NCI-H748 (cell line): ENCODE measurements around the gene PADI1.

Experiments used
- DNase-seq: peaks from one replicate; lab custom pipeline; 2025; ENCODE audit not compliant: unreplicated experiment; lab: John Stamatoyannopoulos, UW

PADI1 gene

GRCh38 chr1:17270891-17271765 lies 66.2 kb downstream of the PADI1 start:
- DNase-seq: no peak

- DNase-seq: no peak
Observed at GRCh38 chr1:17272066-17272465, 67.1 kb downstream of the PADI1 start.

DNA sequence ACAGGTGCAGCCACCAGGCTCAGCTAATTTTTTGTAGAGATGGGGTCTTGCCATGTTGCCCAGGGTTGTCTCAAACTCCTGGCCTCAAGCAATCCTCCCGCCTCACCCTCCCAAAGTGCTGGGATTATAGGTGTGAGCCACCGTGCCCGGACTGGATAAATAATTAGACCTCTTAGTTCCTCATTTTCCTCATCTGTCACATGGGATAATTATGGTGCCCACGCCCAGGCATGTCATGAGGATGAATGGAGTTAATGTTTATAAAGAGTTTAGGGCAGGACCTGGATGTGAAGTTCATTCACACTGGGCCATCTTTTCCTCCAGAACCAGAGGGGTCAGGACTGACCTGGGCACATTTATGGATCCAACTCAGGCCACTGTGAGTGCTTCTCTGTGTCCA lies 67.7 kb downstream of the PADI1 start:
- DNase-seq: peak; percentile 4

DNA sequence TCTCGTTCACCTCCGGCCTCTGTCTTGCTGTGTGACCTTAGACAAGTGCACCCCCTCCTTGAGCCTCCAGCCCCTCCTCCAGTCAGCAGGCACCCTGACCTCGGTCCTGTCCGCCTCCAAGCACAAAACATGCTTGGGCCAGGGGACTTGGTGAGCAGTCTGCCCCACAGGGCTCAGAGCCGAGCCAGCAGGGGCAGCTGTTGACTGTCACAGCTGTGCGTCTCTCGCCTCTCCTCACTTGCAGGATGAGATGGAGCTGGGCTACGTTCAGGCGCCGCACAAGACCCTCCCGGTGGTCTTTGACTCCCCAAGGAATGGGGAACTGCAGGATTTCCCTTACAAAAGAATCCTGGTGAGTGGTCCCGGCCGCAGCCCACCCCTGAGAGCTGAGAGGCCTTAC lies 68.2 kb downstream of the PADI1 start:
- DNase-seq: no peak

DNA sequence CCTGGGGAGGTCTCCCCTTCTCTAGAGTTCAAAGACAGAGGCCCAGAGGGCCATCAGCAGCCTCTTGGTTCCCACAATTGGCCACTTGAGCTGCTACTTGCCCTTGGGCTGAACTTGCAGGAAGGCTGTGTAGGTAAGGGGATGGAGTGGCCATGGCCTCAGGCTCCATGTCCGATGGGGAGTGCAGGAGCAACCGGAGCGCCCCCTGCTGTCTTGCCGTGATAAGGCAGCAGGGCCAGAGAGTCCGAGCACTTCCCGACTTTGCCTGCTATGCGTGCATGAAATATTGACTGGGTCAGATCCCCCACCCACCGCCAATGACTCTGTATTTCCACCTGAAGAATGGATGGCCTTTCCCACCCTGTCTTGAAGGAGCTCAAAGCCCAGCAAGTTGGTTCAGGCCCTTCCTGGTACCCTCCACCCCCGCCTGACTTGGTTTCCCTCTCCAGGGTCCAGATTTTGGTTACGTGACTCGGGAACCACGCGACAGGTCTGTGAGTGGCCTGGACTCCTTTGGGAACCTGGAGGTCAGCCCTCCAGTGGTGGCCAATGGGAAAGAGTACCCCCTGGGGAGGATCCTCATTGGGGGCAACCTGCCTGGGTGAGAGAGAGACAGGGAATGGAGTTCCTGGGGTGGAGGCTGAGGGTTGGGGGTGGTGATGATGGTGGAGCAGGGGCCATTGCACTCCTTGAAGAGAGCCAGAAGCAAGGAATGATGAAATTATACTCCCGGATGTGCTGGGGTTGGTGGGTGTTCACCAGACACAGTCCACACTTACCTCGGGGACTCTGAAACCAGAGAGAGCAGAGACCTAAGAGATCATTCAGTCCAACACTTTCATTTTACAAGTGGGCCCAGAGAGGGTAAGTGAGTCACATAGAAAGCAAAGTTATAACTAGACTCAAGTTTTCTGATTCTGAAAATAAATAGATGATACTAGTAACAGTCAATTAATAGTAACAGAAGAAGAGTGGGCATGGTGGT lies 69.5 kb downstream of the PADI1 start:
- DNase-seq: peak; percentile 27

GRCh38 chr1:17276568-17276967 lies 71.6 kb downstream of the PADI1 start:
- no peak for DNase-seq

GRCh38 chr1:17277511-17278159 lies 72.7 kb downstream of the PADI1 start:
- DNase-seq: no peak

- no peak for DNase-seq
Observed at GRCh38 chr1:17278996-17279830, 74.3 kb downstream of the PADI1 start.

GRCh38 chr1:17280436-17280835 lies 75.5 kb downstream of the PADI1 start:
- no peak for DNase-seq

DNA sequence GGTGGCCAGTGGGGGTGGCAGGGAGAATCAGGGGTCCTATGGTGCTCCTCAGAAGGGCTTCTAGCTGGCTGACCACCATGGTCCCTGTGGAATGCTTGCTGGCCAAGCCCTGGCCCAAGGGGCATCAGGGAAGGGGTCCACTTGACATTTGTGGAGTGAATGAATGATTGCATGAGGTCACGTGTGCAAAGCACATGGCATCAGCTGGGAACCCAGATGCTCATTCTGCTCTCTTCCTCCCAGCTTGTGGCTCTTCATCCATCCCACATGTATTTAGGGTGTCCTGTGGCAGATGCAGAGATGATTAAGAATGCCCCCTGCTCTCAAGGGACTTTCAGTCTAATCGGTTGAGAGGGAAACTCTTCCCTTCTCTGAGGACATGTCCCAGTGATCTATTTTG lies 76.0 kb downstream of the PADI1 start:
- DNase-seq: no peak

GRCh38 chr1:17281775-17282181 lies 76.8 kb downstream of the PADI1 start:
- no peak for DNase-seq

- DNase-seq: no peak
Observed at GRCh38 chr1:17282836-17283235, 77.9 kb downstream of the PADI1 start.

DNA sequence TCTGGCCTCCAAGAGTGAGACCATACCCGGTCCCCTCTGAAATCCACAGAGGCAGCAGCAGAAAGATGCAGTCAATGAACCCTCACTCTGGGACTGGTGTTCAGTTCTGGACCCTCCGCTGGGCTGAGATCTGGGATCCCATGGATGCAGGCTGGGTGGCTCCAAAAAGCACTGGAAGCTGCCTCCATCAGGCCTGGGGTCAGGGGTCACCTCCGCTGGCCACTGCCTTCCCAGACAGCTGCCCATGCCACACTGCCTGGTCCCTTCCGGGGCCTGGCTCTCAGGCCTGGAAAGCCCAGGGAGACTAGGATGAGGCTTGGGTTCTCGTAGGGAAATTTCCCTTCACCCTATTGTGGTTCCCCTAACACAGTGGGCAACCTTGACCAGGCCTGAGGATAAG lies 81.7 kb downstream of the PADI1 start:
- no peak for DNase-seq

- no peak for DNase-seq
Observed at GRCh38 chr1:17287130-17287776, 82.3 kb downstream of the PADI1 start.

GRCh38 chr1:17289721-17290120 lies 84.8 kb downstream of the PADI1 start:
- no peak for DNase-seq

DNA sequence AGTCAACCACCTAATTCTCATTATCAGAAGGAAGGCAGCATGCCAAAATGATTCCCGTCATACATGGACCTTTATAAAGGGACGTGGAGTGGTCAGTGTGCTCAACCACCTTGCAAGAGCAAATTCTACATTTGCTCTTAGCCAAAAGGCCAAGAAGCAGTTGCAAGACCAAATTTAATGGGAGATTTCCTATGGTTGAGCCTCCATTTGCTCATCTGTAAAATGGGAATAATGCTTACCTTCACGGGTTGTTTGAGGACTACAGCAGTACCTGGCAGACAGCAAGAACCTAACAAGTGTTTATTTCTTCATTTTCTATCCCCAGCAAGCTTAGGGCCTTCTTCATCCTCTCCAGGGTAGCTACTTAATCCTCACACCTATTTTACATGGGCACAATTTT lies 85.6 kb downstream of the PADI1 start:
- DNase-seq: no peak

DNA sequence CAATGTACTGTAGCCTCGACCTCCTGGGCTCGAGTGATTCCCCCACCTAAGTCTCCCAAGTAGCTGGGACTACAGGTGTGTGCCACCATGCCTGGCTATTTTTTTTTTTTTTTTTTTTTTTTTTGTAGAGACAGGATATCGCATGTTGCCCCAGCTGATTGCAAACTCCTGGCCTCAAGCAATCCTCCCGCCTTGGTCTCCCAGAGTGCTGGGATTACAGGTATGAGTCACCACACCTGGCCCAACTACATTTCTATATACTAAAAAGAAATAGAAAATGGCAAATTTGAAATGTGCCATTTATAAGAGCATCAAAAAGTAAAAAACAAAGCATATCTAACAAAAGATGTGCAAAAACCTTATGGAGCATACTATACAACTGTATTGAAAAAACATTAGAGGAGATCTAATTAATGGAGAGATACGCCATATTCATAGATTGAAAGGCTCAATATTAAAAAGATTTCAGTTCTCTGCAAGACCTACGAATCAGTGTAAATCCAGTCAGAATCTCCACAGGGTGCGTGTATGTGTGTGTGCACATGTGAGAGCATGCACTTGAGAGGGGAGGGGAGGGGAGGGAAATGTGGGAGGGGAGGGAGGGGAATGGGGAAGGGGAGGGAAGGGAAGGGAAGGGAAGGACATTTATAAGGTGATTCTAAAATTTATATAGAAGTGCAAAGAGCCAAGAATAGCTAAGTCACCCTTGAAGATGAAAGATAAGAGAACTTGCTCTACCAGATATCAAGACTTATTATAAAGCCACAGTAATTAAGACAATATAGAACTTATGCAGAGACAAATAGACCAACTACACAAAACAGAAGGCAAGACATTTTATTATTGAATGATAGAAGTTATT lies 87.6 kb downstream of the PADI1 start:
- DNase-seq: peak; percentile 1

DNA sequence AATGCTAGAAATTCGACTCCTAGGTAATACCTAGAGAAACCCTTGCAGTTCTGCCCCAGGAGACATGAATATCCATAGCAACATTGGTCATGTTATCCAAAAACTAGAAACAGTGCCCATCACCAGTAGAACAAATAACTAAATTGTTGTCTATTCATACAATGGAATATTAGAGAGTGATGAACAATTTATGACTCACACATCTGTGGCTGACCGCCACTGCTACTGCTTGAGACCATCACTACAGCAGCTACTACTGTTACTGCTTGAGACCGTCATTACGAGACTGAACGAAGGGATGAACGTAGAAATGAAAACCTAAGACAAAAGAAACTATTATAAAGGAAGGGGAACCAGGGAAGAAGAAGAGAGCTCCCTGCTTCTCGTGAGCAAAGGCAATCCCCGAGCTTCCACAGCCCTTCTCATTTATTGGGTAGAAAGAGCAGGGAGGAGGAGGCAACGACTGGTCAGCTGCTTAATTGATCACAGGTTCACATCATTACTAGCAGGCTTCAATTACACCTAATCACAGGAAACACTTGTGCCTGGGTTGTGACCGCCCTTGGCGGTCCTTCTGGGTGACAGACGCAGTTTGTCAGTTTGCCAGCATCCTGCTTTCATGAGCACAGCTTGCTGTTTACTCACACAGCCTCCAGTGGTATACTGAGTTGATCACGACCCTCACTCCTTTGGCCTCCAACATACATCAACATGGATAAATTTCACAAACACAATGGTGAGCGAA lies 88.9 kb downstream of the PADI1 start:
- DNase-seq: peak; percentile 85
